Retinal pigment epithelial cell (primary cell): ENCODE results near the gene EN2.

Experiments used
- DNase-seq: peaks from one replicate; pipeline ENCODE4 v3.0.0-alpha.2; 2010; ENCODE audit warnings: low read depth
- H3K4me3 ChIP-seq: 2 replicates; pipeline ENCODE4 v1.5.1; 2011; ENCODE audit warnings: mild to moderate bottlenecking, low read length, control low read depth, moderate library complexity
- CTCF ChIP-seq: conservative IDR thresholded peaks from 2 replicates; pipeline ENCODE4 v1.5.1; 2011; ENCODE audit warnings: low read depth, low read length, control low read depth, inconsistent platforms

The EN2 gene

GRCh38 chr7:155483868-155484325, 26.0 kb downstream of the EN2 start:
- no peak for DNase-seq
- no peak overlapping the region for H3K4me3 ChIP-seq
- TF ChIP-seq CTCF, result no peak

- DNase-seq, result no peak
- H3K4me3 ChIP-seq, result no peak overlapping the region
- TF ChIP-seq CTCF, result no peak
Measured at GRCh38 chr7:155484483-155485399, 26.8 kb downstream of the EN2 start.

GRCh38 chr7:155486783-155487508, 29.0 kb downstream of the EN2 start:
- TF ChIP-seq CTCF, result no peak
- H3K4me3 ChIP-seq, result no peak overlapping the region
- DNase-seq, result no peak

- no peak overlapping the region for H3K4me3 ChIP-seq
- no peak for DNase-seq
- no peak for TF ChIP-seq CTCF
Measured at GRCh38 chr7:155487509-155488482, 29.9 kb downstream of the EN2 start.

- no peak for DNase-seq
- no peak overlapping the region for H3K4me3 ChIP-seq
- TF ChIP-seq CTCF, result no peak
Measured at GRCh38 chr7:155488483-155489127, 30.7 kb downstream of the EN2 start.

GRCh38 chr7:155489158-155489840, 31.4 kb downstream of the EN2 start:
- DNase-seq, result no peak
- no peak overlapping the region for H3K4me3 ChIP-seq
- no peak for TF ChIP-seq CTCF
